HG03432 (cell line): Measurements from ENCODE around the gene PTPRN2.

Experiments
- ATAC-seq: cut with Tn5 transposase; IDR thresholded peaks from one replicate; pipeline ENCODE4 v1.9.1; 2021; ENCODE audit warnings: mild to moderate bottlenecking, moderate library complexity; ENCODE audit not compliant: unreplicated experiment

PTPRN2 gene

GRCh38 chr7:158603773-158604755 is 16.4 kb upstream of the PTPRN2 start:
- ATAC-seq: peak; percentile 18

- ATAC-seq: peak; percentile 81
These were observed 15.5 kb upstream of the PTPRN2 start for GRCh38 chr7:158602905-158603772.

GRCh38 chr7:158602041-158602440 is 14.4 kb upstream of the PTPRN2 start:
- no peak for ATAC-seq

GRCh38 chr7:158601090-158601489 is 13.5 kb upstream of the PTPRN2 start:
- ATAC-seq: no peak

GRCh38 chr7:158596745-158597144 is 9.1 kb upstream of the PTPRN2 start:
- no peak for ATAC-seq

DNA sequence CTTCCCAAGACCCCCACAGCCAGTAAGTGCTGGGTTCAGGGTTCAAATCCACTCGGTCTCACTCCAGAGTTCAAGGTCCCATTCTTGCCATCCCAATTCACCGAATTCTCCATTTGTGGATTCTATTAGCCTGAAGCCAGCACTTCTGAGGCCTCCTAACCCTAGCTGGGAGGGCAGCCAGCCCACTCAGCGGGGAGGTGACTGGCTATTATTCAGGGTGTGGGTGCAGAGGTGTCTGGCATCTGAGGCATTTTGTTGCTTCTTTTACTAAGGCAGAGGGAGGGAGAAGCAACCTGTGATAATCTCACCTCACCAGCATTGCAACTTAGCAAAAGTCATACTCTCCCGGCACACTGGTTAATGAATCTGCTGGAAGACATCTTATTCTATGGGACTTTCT is 8.7 kb upstream of the PTPRN2 start:
- ATAC-seq: no peak

DNA sequence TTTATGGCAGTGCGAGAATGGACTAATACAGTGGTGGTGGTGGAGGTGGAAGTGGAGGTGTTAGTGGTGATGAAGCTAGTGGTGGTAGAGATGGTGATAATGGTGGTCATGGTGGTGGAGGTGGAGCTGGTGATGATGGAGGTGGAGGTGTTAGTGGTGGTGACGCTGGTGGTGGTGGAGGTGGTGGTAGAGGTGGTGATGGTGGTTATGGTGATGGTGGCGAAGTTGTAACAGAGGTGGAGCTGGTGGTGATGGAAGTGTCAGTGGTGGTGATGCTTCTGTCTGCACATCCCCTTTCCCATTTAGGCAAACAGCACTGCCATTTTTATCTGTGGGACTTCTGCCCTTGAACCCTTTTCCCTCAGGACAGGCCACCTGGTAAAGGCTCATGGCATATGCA is 7.4 kb upstream of the PTPRN2 start:
- no peak for ATAC-seq

DNA sequence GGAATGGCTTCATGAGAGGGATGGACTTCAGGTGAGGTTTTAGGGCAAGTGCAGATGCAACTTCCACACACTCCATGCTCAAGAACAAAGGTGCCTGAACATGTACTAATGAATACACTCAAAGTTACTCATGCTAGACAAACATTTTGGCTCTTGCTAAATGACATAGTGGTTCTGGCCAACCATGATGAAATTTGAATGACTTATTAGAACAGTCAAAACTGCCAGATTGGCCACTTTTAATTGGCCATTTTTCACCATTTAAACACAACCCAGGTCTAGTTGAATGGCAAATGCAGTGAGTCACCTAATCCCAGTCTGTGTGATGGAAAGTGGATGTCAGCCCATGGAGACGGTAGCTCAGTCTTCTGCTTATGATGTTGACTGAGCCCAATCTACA is 4.9 kb upstream of the PTPRN2 start:
- no peak for ATAC-seq

DNA sequence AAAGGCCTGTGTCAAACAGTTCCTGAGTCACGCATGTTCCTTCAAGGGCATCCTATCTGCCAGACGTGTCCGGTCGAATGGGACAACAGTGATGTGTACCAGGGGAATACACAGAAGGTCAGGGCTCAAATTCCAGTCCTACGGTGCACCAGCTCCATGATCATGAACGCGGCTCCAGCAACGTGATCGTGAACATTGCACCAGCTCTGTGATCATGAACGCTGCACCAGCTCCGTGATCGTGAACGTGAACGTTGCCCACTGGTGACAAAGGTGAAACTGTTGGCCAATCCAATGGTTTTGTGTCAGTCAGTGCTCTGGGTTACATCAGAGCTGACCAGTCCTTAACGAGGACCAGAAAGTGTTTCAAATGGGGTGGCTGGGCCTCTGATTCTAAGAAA is 4.3 kb upstream of the PTPRN2 start:
- no peak for ATAC-seq

- ATAC-seq: no peak
These were observed 2.5 kb upstream of the PTPRN2 start for GRCh38 chr7:158590181-158590530.

DNA sequence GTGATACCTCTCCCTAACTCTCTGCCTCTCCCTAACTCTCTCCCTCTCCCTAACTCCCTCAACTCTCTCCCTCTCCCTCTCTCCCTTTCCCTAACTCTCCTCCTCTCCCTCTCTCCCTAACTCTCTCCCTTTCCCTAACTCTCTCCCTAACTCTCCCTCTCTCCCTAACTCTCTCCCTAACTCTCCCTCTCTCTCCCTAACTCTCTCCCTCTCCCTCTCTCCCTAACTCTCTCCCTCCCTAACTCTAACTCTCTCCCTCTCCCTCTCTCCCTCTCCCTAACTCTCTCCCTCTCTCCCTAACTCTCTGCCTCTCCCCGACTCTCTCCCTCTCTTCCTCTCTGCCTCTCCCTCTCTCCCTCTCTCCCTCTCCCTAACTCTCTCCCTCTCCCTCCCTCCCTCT is 2.0 kb upstream of the PTPRN2 start:
- ATAC-seq: no peak

- no peak for ATAC-seq
These were observed 1.3 kb upstream of the PTPRN2 start for GRCh38 chr7:158588878-158589442.

DNA sequence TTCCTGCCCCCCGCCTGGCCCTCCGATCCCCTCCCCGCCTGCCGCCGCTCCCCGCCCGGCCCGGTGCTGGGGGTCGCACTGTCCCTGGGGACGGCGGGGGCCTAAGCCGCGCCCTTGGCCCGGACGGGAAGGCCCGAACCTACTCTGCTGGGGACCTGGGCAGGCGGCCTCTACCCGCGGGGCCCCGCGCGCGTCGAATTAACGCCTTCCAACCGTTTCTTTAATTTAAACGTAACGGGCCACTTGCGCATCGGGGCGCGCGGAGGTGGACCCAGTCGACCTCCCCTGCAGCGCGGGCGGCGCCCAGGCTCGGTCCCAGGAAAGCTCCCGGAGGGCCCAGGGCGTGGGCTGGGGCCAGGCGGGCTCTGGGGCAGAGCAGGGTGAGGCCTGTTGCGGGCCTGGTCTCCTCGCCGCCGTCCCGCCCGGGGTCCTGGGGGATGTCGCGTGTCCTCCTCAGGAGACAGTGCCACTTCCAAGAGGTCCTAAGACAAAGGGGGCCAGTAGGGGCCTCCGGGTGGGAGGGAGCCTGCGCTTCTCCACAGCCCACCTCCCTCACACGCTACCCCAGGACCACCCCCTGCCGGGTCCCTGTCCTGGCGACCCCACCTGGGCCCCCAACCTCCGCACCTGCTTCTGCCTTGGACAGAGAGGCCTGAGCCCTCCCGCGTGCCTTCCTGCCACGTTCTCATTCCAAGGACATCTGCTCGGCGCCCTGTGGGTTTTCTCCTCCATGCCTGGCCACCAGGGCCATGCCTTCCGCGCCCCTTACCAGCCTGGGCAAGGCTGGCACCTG is 658 bp upstream of the PTPRN2 start:
- no peak for ATAC-seq

DNA sequence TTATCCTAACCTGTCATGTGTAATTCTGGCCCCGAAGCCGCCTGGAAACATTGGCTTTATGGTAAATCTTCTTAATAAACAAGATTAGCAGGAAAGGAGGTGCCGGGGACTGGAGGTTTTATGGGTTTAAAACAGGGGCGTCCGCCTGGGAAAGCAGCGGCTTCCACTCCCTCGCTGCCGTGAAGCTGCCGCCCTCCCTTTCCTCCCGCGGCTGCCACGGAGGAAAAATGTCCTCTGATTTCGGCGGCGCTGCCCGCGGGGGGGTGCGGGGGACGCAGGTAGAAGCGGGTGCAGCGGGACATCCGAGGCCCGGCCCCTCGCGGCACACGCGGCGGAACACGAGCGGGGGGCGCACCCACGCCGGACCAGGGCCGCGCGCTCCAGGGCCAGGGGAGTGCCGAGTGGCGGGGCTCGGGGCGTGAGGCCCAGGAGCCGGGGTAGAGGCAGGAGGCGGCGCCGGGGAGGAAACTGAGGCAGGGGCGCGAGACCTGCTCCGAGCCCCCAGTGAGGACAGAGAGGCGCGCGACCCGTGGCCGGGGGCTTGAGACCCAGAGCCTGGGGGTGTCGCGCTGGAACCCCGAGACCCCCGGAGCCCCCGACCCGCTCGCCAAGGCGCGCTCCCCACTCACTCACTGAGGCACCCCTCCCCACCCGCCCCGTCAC is 993 bp downstream of the PTPRN2 start:
- ATAC-seq: no peak

DNA sequence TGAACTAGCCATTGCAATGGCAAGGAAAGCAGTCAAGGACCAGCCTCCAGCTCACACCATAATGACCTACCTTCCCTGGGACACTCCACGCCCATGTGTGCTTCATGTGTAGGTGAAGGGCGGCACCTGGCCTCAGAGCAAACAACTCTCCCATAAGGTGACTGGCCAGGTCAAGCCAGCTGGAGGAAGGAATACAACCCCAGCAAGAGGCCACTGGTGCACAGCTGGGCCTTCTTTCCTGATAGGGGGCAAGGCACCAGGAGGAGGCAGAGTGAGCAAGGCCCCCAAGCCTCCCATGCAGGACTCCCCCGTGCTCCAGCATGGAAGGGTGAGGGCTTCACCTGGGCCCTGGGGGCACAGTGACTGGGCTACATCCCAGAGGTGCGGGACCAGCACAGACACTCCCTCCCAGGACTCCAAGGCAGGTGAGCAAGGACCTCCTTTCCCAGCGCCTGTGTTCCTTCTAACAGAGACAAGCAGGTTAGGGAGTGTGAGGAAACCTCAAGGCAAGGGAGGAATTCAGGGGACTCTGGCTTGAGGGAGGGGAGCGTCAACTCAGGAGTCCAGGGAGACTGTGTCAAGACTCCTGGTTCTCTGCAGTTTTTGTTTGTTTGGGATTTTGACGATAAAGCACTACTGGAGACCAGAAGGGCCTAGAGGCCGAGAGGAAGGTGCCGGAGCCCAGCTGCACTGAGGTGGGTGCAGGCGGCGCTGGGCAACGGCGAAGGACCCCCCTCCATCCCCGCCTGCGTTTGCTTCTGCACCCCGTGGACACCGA is 1.7 kb downstream of the PTPRN2 start:
- no peak for ATAC-seq

DNA sequence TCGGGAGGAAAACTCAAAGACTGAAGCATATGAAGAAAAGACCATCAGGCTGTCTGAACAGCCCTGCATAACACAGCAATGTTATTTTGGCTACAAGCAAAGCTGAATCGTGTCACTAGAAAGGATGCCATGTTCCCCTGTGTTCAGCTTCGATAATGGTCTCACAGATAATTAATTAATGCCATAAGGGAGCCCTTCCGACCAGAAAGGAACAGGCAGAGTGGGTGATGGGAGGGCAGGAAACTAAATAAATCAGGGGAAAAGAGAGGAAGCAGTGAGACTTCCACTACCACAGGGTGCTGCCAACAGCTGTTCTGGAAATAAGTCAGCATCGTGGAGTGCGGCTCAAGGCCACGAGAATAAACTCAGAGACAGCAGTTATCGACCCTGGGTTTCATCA is 3.2 kb downstream of the PTPRN2 start:
- no peak for ATAC-seq

GRCh38 chr7:158583810-158584209 is 3.8 kb downstream of the PTPRN2 start:
- ATAC-seq: no peak

DNA sequence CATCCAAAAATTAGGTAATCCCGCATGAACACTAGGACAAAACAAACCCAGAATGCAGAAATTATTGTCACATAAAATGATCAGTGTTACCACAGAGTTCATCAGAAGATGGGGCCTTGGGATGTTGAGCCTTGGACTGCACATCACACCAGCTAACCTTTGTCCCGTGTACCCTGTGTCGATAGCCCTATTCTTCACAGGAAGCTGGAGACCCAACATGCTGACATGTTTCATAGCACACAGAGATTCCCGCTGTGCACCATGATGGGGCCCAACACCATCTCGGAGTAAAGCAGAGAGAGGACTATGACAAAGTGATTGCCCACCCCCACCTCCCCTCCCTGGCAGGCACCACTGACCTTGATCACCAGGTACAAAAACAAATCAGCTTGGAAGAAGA is 4.5 kb downstream of the PTPRN2 start:
- no peak for ATAC-seq

DNA sequence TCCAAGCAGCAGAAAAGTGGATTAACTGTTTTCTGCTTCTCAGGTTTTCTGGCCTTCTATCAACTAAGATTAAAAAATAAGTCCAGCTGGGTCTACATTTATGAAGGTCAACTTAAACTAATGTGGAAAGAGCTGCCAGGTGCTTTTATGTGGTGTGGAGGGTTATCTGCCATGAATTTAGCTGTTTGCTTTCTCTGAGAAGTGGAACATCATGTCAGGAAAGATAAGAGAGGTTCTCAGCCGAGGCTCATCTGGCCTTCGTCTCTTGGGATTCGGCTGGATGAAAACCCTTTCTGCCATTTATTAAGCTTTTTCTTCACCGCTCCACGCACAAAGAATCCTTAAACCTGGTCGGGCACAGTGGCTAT is 5.5 kb downstream of the PTPRN2 start:
- ATAC-seq: no peak
